ENCODE results near the gene MRPL49. TPM values are rescaled to one million over a fixed set of nuclear protein-coding genes. Genes with fewer than 3 reads are reported as not detected.

The MRPL49 gene
- total and polyA plus RNA-seq, 5 donors = 24.8 to 37.7 (median 34.0) TPM

DNA sequence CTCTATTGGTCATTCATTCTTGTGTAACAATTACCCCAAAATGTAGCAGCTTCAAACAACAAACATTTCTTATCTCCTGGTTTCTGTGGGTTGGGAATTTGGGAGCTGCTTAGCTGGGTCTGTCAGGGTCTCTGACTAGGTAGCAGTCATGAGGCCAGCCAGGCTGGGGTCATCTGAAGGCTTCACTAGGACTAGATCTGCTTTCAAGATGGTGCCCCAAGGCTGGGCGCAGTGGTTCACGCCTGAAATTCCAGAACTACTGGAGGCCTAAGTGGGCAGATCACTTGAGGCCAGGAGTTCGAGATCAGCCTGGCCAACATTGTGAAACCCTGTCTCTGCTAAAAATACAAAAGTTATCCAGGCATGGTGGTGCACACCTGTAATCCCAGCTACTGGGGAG, 34.8 kb downstream of the MRPL49 start:
- no peak for ATAC-seq
- intact Hi-C loops (cut with DNase I) = no loop called here
- H3K27me3 ChIP-seq (ENCODE audit: control insufficient read depth, insufficient read depth) = no peaks in the 10 kb centered on the region
- H3K27ac ChIP-seq (ENCODE audit: low read length) = no peak overlapping the region
- no peak overlapping the region for H3K4me3 ChIP-seq (ENCODE audit: low read length)
- no peak for DNase-seq
- H3K9me3 ChIP-seq (ENCODE audit: control insufficient read depth, low read length) = no peaks in the 10 kb centered on the region
- no peaks in the 10 kb centered on the region for H3K4me1 ChIP-seq (ENCODE audit: control insufficient read depth, insufficient read depth, low read length)
- WGBS = 88% methylated on average over 3 of the region's 3 CpGs

GRCh38 chr11:65157336-65157735, 35.2 kb downstream of the MRPL49 start:
- ATAC-seq = no peak
- 63% methylated on average over 3 of the region's 3 CpGs for WGBS
- H3K9me3 ChIP-seq (ENCODE audit: control insufficient read depth, low read length) = no peaks in the 10 kb centered on the region
- H3K27me3 ChIP-seq (ENCODE audit: control insufficient read depth, insufficient read depth) = no peaks in the 10 kb centered on the region
- intact Hi-C loops (cut with DNase I) = no loop called here
- no peak overlapping the region for H3K27ac ChIP-seq (ENCODE audit: low read length)
- H3K4me3 ChIP-seq (ENCODE audit: low read length) = no peak overlapping the region
- no peaks in the 10 kb centered on the region for H3K4me1 ChIP-seq (ENCODE audit: control insufficient read depth, insufficient read depth, low read length)
- no peak for DNase-seq

DNA sequence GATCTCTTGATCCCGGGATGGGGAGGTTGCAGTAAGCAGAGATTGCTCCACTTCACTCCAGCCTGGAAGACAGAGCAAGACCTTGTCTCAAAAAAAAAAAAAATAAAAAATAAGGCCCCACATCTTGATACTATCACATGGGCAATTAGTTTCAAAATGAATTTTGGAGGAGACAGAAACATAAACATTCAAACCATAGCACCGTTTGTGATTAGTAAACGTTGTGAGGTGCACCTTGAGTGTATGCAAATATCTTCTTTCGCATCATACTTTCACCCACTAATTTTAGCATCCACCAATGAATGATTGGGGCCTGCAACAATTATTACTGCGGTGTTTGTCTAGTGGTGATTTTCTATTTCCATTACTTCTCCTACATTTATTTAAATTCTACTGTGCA, 36.9 kb downstream of the MRPL49 start:
- intact Hi-C loops (cut with DNase I) = no loop called here
- Histone ChIP-seq H3K4me1 (ENCODE audit: control insufficient read depth, insufficient read depth, low read length) (no peaks in the 10 kb centered on the region), H3K4me3 (ENCODE audit: low read length) (no peak overlapping the region), H3K27me3 (ENCODE audit: control insufficient read depth, insufficient read depth) (no peaks in the 10 kb centered on the region), H3K27ac (ENCODE audit: low read length) (no peak overlapping the region), H3K9me3 (ENCODE audit: control insufficient read depth, low read length) (no peaks in the 10 kb centered on the region)
- no peak for ATAC-seq
- no peak for DNase-seq
- 84% methylated on average over 5 of the region's 5 CpGs for WGBS

DNA sequence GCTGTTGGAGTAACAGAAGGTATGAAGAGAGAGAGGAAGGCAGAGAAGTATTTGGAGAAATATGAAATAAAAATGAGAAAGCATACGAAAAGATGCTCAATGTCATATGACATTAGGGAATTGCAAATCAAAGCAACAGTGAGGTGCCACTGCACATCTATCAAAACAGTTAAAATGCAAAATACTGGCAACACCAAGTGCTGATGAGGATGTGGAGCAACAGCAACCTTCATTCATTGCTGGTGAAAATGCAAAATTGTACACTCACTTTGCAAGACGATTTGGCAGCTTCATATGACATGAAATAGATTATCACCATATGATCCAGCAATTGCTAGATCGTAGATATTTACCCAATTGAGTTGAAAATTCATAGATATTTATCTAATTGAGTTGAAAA, 38.5 kb downstream of the MRPL49 start:
- 72% methylated on average over 3 of the region's 3 CpGs for WGBS
- DNase-seq = no peak
- no peaks in the 10 kb centered on the region for H3K27me3 ChIP-seq (ENCODE audit: control insufficient read depth, insufficient read depth)
- intact Hi-C loops (cut with DNase I) = no loop called here
- no peaks in the 10 kb centered on the region for H3K4me1 ChIP-seq (ENCODE audit: control insufficient read depth, insufficient read depth, low read length)
- no peak overlapping the region for H3K27ac ChIP-seq (ENCODE audit: low read length)
- no peak overlapping the region for H3K4me3 ChIP-seq (ENCODE audit: low read length)
- H3K9me3 ChIP-seq (ENCODE audit: control insufficient read depth, low read length) = no peaks in the 10 kb centered on the region
- ATAC-seq = no peak

- intact Hi-C loops (cut with DNase I) = no loop called here
- no peak overlapping the region for H3K4me3 ChIP-seq (ENCODE audit: low read length)
Observed at GRCh38 chr11:65163684-65164083, 41.6 kb downstream of the MRPL49 start.

GRCh38 chr11:65165410-65166317, 43.5 kb downstream of the MRPL49 start:
- ATAC-seq = no peak
- no peaks in the 10 kb centered on the region for H3K27me3 ChIP-seq (ENCODE audit: control insufficient read depth, insufficient read depth)
- no peak overlapping the region for H3K27ac ChIP-seq (ENCODE audit: low read length)
- intact Hi-C loops (cut with DNase I) = no loop called here
- no peak overlapping the region for H3K4me3 ChIP-seq (ENCODE audit: low read length)
- H3K9me3 ChIP-seq (ENCODE audit: control insufficient read depth, low read length) = no peaks in the 10 kb centered on the region
- WGBS = 53% methylated on average over 31 of the region's 31 CpGs
- H3K4me1 ChIP-seq (ENCODE audit: control insufficient read depth, insufficient read depth, low read length) = no peaks in the 10 kb centered on the region
- no peak for DNase-seq

More at GRCh38 chr11:65163684-65164083, 41.6 kb downstream of the MRPL49 start:
- DNase-seq (no peak), ATAC-seq (no peak)
- Histone ChIP-seq H3K9me3 (ENCODE audit: control insufficient read depth, low read length) (no peaks in the 10 kb centered on the region), H3K27me3 (ENCODE audit: control insufficient read depth, insufficient read depth) (no peaks in the 10 kb centered on the region), H3K27ac (ENCODE audit: low read length) (no peak overlapping the region), H3K4me1 (ENCODE audit: control insufficient read depth, insufficient read depth, low read length) (no peaks in the 10 kb centered on the region)
- 85% methylated on average over 2 of the region's 2 CpGs for WGBS

- Histone ChIP-seq H3K4me3 (ENCODE audit: low read length) (no peak overlapping the region), H3K27me3 (ENCODE audit: control insufficient read depth, insufficient read depth) (no peaks in the 10 kb centered on the region), H3K9me3 (ENCODE audit: control insufficient read depth, low read length) (no peaks in the 10 kb centered on the region), H3K27ac (ENCODE audit: low read length) (no peak overlapping the region), H3K4me1 (ENCODE audit: control insufficient read depth, insufficient read depth, low read length) (no peaks in the 10 kb centered on the region)
- 84% methylated on average over 3 of the region's 3 CpGs for WGBS
- DNase-seq = no peak
- no peak for ATAC-seq
- intact Hi-C loops (cut with DNase I) = no loop called here
Observed at GRCh38 chr11:65166893-65167292, 44.8 kb downstream of the MRPL49 start.

- WGBS = 81% methylated on average over 3 of the region's 3 CpGs
- Histone ChIP-seq H3K4me3 (ENCODE audit: low read length) (no peak overlapping the region), H3K4me1 (ENCODE audit: control insufficient read depth, insufficient read depth, low read length) (no peaks in the 10 kb centered on the region), H3K27me3 (ENCODE audit: control insufficient read depth, insufficient read depth) (no peaks in the 10 kb centered on the region), H3K9me3 (ENCODE audit: control insufficient read depth, low read length) (no peaks in the 10 kb centered on the region), H3K27ac (ENCODE audit: low read length) (no peak overlapping the region)
- no peak for DNase-seq
- ATAC-seq = no peak
- intact Hi-C loops (cut with DNase I) = no loop called here
Observed at GRCh38 chr11:65167656-65168055, 45.5 kb downstream of the MRPL49 start.

GRCh38 chr11:65169164-65169641, 47.1 kb downstream of the MRPL49 start:
- no peak overlapping the region for H3K27ac ChIP-seq (ENCODE audit: low read length)
- no peak overlapping the region for H3K4me3 ChIP-seq (ENCODE audit: low read length)
- no peaks in the 10 kb centered on the region for H3K4me1 ChIP-seq (ENCODE audit: control insufficient read depth, insufficient read depth, low read length)
- H3K27me3 ChIP-seq (ENCODE audit: control insufficient read depth, insufficient read depth) = no peaks in the 10 kb centered on the region
- H3K9me3 ChIP-seq (ENCODE audit: control insufficient read depth, low read length) = no peaks in the 10 kb centered on the region
- no peak for ATAC-seq
- WGBS = 65% methylated on average over 11 of the region's 11 CpGs
- no peak for DNase-seq
- intact Hi-C loops (cut with DNase I) = no loop called here

- peak in 1 of 3 donors; percentile 48 for DNase-seq
- 92% methylated on average over 21 of the region's 21 CpGs for WGBS
- ATAC-seq = peak in 1 of 2 donors; percentile 14
- Histone ChIP-seq H3K4me3 (ENCODE audit: low read length) (no peak within 1 kb of the TSS), H3K4me1 (ENCODE audit: control insufficient read depth, insufficient read depth, low read length) (no peaks in the 10 kb centered on the region), H3K27ac (ENCODE audit: low read length) (no peak within 1 kb of the TSS), H3K27me3 (ENCODE audit: control insufficient read depth, insufficient read depth) (no peaks in the 10 kb centered on the region), H3K9me3 (ENCODE audit: control insufficient read depth, low read length) (no peaks in the 10 kb centered on the region)
- intact Hi-C loops (cut with DNase I) = no loop called here
Observed at GRCh38 chr11:65170058-65170534, 48.0 kb downstream of the MRPL49 start, which contains the start of gene SPDYC. Gene SPDYC (plus strand): TSS chr11:65170233. CDS start chr11:65171358, 1,125 bp downstream.

DNA sequence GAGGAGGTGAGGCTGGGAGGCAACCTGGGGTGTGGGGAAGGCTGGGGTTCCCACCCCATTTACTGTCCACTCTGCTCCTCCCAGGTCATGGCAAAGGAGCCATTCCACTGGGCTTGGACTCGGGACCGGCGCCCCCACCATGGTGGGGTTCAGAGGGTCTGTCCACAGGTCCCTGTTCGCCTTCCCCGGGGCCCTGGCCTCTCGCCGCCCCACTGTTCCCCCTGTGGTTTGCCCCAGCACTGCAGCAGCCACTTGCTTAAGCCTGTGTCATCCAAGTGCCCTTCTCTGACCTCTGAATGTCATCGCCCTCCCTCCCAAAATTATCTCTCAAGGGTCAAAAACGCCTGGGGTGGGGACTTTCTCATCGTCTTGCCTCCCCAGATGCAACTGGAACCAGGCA, 50.5 kb downstream of the MRPL49 start:
- 80% methylated on average over 10 of the region's 10 CpGs for WGBS
- Histone ChIP-seq H3K9me3 (ENCODE audit: control insufficient read depth, low read length) (no peaks in the 10 kb centered on the region), H3K4me3 (ENCODE audit: low read length) (no peak overlapping the region), H3K27ac (ENCODE audit: low read length) (no peak overlapping the region), H3K4me1 (ENCODE audit: control insufficient read depth, insufficient read depth, low read length) (no peaks in the 10 kb centered on the region), H3K27me3 (ENCODE audit: control insufficient read depth, insufficient read depth) (no peaks in the 10 kb centered on the region)
- intact Hi-C loops (cut with DNase I) = no loop called here
- peak; percentile 11 to 29 for ATAC-seq
- DNase-seq = no peak
